Measurements from ENCODE around the gene BAX. TPM values are rescaled to one million over a fixed set of nuclear protein-coding genes. Genes with fewer than 3 reads are reported as not detected.

BAX gene
- polyA plus RNA-seq, 1 of the 3 experiments (the other 2 are of a cell fraction), result 640 TPM

DNA sequence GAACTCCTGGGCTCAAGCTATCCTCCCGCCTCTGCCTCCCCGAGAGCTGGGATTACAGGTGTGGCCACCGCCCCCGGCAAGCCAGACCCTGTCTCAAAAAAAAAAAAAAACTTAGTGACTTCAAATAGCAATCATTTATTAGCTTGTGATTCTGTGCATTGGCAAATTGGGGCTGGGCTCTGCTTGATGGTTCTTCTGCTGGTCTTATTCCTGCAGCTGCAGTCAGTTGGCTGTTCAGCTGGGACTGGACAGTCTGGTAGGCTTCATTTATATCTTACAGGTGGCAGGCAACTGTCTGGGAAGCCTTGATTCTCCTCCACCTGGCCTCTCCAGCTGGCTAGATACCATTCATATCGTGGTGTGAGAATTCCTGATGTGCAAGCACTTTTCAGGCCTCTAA is 13.8 kb upstream of the BAX start:
- no peak overlapping the region for H2AFZ ChIP-seq (ENCODE audit: low read depth)
- H3K9me3 ChIP-seq, result no peaks in the 10 kb centered on the region
- 86% methylated on average over 5 of the region's 5 CpGs for WGBS (ENCODE audit: low lambda C conversion rate)
- DNase-seq, result no peak
- ChIA-PET CTCF (interaction anchor here (0.9 to 1.2 kb wide), 3 partner anchors 52 to 153 kb away, joined by 3 to 4 read pairs (median 4); partner anchors contain the start of genes GYS1 and RUVBL2), POLR2A (no interaction called here)
- no peak overlapping the region for H3K4me2 ChIP-seq
- H3K27ac ChIP-seq (ENCODE audit: low read depth in 2 of 2, low read length in 1 of 2), result no peak overlapping the region
- no peaks in the 10 kb centered on the region for H3K36me3 ChIP-seq (replicated peaks in 1 of 2; ENCODE audit: control insufficient read depth in 1 of 2, insufficient read depth in 2 of 2, low read length in 1 of 2)
- no peak overlapping the region for H3K9ac ChIP-seq
- no peaks in the 10 kb centered on the region for H3K9me2 ChIP-seq
- H3K27me3 ChIP-seq (ENCODE audit: insufficient read depth), result no peaks in the 10 kb centered on the region
- no peak for TF ChIP-seq MEF2A (IDR thresholded peaks at IDR 0.05; ENCODE audit: borderline replicate concordance, low read depth)
- no peak for TF ChIP-seq EP300 (IDR thresholded peaks at IDR 0.05; ENCODE audit: borderline replicate concordance in 1 of 2, low read depth in 1 of 2, low read length in 1 of 2)
- TF ChIP-seq, protein P1, sequence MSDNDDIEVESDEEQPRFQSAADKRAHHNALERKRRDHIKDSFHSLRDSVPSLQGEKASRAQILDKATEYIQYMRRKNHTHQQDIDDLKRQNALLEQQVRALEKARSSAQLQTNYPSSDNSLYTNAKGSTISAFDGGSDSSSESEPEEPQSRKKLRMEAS (IDR thresholded peaks at IDR 0.05; ENCODE audit: low read depth), result no peak
- no peak for TF ChIP-seq RCOR1 (IDR thresholded peaks at IDR 0.05; ENCODE audit: low read length)
- TF ChIP-seq TAF1 (IDR thresholded peaks at IDR 0.05; ENCODE audit: borderline replicate concordance, low read depth, low read length), result no peak
- TF ChIP-seq, protein P2, sequence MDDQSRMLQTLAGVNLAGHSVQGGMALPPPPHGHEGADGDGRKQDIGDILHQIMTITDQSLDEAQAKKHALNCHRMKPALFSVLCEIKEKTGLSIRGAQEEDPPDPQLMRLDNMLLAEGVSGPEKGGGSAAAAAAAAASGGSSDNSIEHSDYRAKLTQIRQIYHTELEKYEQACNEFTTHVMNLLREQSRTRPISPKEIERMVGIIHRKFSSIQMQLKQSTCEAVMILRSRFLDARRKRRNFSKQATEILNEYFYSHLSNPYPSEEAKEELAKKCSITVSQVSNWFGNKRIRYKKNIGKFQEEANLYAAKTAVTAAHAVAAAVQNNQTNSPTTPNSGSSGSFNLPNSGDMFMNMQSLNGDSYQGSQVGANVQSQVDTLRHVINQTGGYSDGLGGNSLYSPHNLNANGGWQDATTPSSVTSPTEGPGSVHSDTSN (IDR thresholded peaks at IDR 0.05), result no peak
- no peak for TF ChIP-seq RXRA (IDR thresholded peaks at IDR 0.05; ENCODE audit: borderline replicate concordance, low read depth)
- no peak for TF ChIP-seq JUND (IDR thresholded peaks at IDR 0.05)
- no peak for TF ChIP-seq NRF1 (IDR thresholded peaks at IDR 0.05; ENCODE audit: low read depth, low read length)
- no peak for TF ChIP-seq SMC3 (IDR thresholded peaks at IDR 0.05; ENCODE audit: low read depth, low read length)
- TF ChIP-seq, protein P3, sequence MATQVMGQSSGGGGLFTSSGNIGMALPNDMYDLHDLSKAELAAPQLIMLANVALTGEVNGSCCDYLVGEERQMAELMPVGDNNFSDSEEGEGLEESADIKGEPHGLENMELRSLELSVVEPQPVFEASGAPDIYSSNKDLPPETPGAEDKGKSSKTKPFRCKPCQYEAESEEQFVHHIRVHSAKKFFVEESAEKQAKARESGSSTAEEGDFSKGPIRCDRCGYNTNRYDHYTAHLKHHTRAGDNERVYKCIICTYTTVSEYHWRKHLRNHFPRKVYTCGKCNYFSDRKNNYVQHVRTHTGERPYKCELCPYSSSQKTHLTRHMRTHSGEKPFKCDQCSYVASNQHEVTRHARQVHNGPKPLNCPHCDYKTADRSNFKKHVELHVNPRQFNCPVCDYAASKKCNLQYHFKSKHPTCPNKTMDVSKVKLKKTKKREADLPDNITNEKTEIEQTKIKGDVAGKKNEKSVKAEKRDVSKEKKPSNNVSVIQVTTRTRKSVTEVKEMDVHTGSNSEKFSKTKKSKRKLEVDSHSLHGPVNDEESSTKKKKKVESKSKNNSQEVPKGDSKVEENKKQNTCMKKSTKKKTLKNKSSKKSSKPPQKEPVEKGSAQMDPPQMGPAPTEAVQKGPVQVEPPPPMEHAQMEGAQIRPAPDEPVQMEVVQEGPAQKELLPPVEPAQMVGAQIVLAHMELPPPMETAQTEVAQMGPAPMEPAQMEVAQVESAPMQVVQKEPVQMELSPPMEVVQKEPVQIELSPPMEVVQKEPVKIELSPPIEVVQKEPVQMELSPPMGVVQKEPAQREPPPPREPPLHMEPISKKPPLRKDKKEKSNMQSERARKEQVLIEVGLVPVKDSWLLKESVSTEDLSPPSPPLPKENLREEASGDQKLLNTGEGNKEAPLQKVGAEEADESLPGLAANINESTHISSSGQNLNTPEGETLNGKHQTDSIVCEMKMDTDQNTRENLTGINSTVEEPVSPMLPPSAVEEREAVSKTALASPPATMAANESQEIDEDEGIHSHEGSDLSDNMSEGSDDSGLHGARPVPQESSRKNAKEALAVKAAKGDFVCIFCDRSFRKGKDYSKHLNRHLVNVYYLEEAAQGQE (IDR thresholded peaks at IDR 0.05; ENCODE audit: low read depth, low read length), result no peak
- H4K20me1 ChIP-seq (ENCODE audit: insufficient read depth), result no peaks in the 10 kb centered on the region
- H3K79me2 ChIP-seq (ENCODE audit: insufficient read depth), result no peaks in the 10 kb centered on the region
- H3K4me1 ChIP-seq (ENCODE audit: control insufficient read depth in 1 of 2, insufficient read depth in 2 of 2, low read depth in 1 of 2, low read length in 1 of 2), result no peaks in the 10 kb centered on the region
- H3K4me3 ChIP-seq (ENCODE audit: low read depth in 2 of 2, low read length in 1 of 2), result no peak overlapping the region
- H3F3A ChIP-seq (replicated peaks; ENCODE audit: insufficient read depth), result no peaks in the 10 kb centered on the region

DNA sequence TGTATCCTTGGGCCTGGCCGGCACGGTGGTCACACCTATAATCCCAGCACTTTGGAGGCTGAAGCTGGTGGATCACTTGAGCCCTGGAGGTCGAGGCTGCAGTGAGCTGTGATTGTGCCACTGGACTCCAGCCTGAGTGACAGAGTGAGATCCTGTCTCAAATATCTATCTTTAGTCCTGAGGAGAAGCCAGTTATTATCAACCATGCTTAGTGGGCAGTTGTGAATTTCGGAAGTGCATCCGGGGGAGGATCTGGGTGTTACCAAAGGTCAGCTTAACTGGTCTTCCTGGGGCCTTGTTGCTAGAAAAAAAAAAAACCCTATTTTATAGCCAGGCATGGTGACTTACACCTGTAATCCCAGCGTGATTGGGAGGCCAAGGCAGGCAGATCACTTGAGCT is 11.6 kb upstream of the BAX start:
- Histone ChIP-seq H3K27me3 (ENCODE audit: insufficient read depth) (no peaks in the 10 kb centered on the region), H3K36me3 (replicated peaks in 1 of 2; ENCODE audit: control insufficient read depth in 1 of 2, insufficient read depth in 2 of 2, low read length in 1 of 2) (no peaks in the 10 kb centered on the region), H3K4me3 (ENCODE audit: low read depth in 2 of 2, low read length in 1 of 2) (no peak overlapping the region), H3K79me2 (ENCODE audit: insufficient read depth) (no peaks in the 10 kb centered on the region), H3K9me3 (no peaks in the 10 kb centered on the region), H3K9ac (no peak overlapping the region), H3K27ac (ENCODE audit: low read depth in 2 of 2, low read length in 1 of 2) (no peak overlapping the region), H3K4me2 (no peak overlapping the region), H4K20me1 (ENCODE audit: insufficient read depth) (no peaks in the 10 kb centered on the region), H3K4me1 (ENCODE audit: control insufficient read depth in 1 of 2, insufficient read depth in 2 of 2, low read depth in 1 of 2, low read length in 1 of 2) (no peaks in the 10 kb centered on the region), H3F3A (replicated peaks; ENCODE audit: insufficient read depth) (no peaks in the 10 kb centered on the region), H3K9me2 (no peaks in the 10 kb centered on the region), H2AFZ (ENCODE audit: low read depth) (no peak overlapping the region)
- CTCF ChIA-PET, result interaction anchor here (0.7 to 1.2 kb wide), 2 partner anchors 23 to 256 kb away, joined by 3 read pairs; no protein-coding TSS in a partner anchor
- POLR2A ChIA-PET, result no interaction called here
- no peak for DNase-seq
- WGBS (ENCODE audit: low lambda C conversion rate), result 84% methylated on average over 6 of the region's 6 CpGs
- TF ChIP-seq, protein P2 (IDR thresholded peaks at IDR 0.05), result no peak
- TF ChIP-seq TEAD4 (IDR thresholded peaks at IDR 0.05; ENCODE audit: borderline replicate concordance, insufficient read depth) (no peak), FOXJ3 (CRISPR knock-in tag; IDR thresholded peaks at IDR 0.05) (no peak), EP300 (IDR thresholded peaks at IDR 0.05; ENCODE audit: borderline replicate concordance in 1 of 2, low read depth in 1 of 2, low read length in 1 of 2) (no peak), ELF1 (IDR thresholded peaks at IDR 0.05) (no peak), MEF2A (IDR thresholded peaks at IDR 0.05; ENCODE audit: borderline replicate concordance, low read depth) (no peak), POLR2AphosphoS5 (IDR thresholded peaks at IDR 0.05; ENCODE audit: low read depth, low read length) (no peak), FOXM1 (IDR thresholded peaks at IDR 0.05; ENCODE audit: low read depth) (no peak), MXI1 (IDR thresholded peaks at IDR 0.05; ENCODE audit: low read depth, low read length) (no peak), FOSL2 (IDR thresholded peaks at IDR 0.05; ENCODE audit: borderline replicate concordance, low read depth) (no peak)
- TF ChIP-seq, protein P3 (IDR thresholded peaks at IDR 0.05; ENCODE audit: low read depth, low read length), result no peak

Data from SK-N-SH (cell line).